Measurements from ENCODE around the gene TRAPPC14. TPM values are rescaled to one million over a fixed set of nuclear protein-coding genes. Genes with fewer than 3 reads are reported as not detected.

The TRAPPC14 gene
- total and polyA plus RNA-seq, 9 of the 15 experiments (the other 6 are each of a cell fraction or from before 2014, with no cell fraction given), result 0.42 to 45.9 (median 18.2) TPM

GRCh38 chr7:100127866-100128636, 30.5 kb downstream of the TRAPPC14 start (continued):
- TF ChIP-seq AFF4 (CRISPR knock-in tag; IDR thresholded peaks at IDR 0.05) (peak; percentile 23; the same call in 1 of the 2 replicates), ZNF143 (CRISPR knock-in tag; IDR thresholded peaks at IDR 0.05) (0 out of 2 replicates have a peak, but pooled peaks have one; percentile 25), ZBTB40 (IDR thresholded peaks at IDR 0.05) (no peak), ZBTB40 (CRISPR knock-in tag; IDR thresholded peaks at IDR 0.05) (no peak), IRF1 (CRISPR knock-in tag; IDR thresholded peaks at IDR 0.05; ENCODE audit: borderline replicate concordance) (no peak), MEF2D (tag; conservative IDR thresholded peaks at IDR 0.05; ENCODE audit: low read depth) (no peak), ZNF668 (CRISPR knock-in tag; IDR thresholded peaks at IDR 0.05) (no peak), ETV6 (IDR thresholded peaks at IDR 0.05; ENCODE audit: borderline replicate concordance in 1 of 2, low read depth in 2 of 2, low read length in 1 of 2) (no peak), ETV6 (CRISPR knock-in tag; IDR thresholded peaks at IDR 0.05; ENCODE audit: borderline replicate concordance) (no peak), SNAPC5 (CRISPR knock-in tag; IDR thresholded peaks at IDR 0.05) (no peak), NR1H2 (CRISPR knock-in tag; IDR thresholded peaks at IDR 0.05) (0 out of 2 replicates have a peak, but pooled peaks have one; percentile 55), NFYB (IDR thresholded peaks at IDR 0.05; ENCODE audit: extremely low read depth, insufficient read length) (no peak)
